ENCODE data around the gene DCC.

Gene DCC

GRCh38 chr18:52489396-52490306, 149.7 kb downstream of the DCC start:
- H3K9me3 Mint-ChIP-seq, result peaks cover 12% of the 10 kb centered on the region
- no peak overlapping the region for H3K27ac Mint-ChIP-seq
- H3K4me1 Mint-ChIP-seq, result no peaks in the 10 kb centered on the region
- no peak for TF ChIP-seq CTCF (IDR thresholded peaks at IDR 0.05)
- H3K4me3 Mint-ChIP-seq, result no peak overlapping the region
- no peaks in the 10 kb centered on the region for H3K36me3 Mint-ChIP-seq (ENCODE audit: low read depth)
- DNase-seq, result no peak
- H3K27me3 Mint-ChIP-seq (ENCODE audit: low read depth, poor library complexity), result peaks cover 4% of the 10 kb centered on the region

DNA sequence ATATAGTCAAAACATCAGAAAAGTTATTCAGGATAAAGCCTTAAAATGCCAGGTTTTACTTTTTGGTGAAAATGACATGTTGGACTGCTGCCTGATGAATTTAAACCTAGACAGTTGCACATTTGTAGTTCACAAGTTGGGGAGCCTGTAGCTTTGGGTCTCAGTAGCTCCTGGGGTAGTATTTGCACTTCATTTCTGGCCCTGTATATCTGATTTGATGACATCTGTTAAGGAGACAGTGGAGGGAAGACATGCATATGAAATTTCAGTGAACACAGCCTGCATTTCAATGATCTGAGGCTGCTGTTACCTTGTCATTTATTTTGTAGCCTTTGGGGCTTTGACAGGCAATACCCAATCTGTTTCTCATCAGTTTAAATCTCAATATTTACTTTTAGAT, 156.4 kb downstream of the DCC start:
- DNase-seq, result no peak
- Mint-ChIP-seq H3K9me3 (peaks cover 20% of the 10 kb centered on the region), H3K4me3 (no peak overlapping the region), H3K27me3 (ENCODE audit: low read depth, poor library complexity) (no peaks in the 10 kb centered on the region), H3K36me3 (ENCODE audit: low read depth) (no peaks in the 10 kb centered on the region), H3K4me1 (no peaks in the 10 kb centered on the region), H3K27ac (no peak overlapping the region)
- TF ChIP-seq CTCF (IDR thresholded peaks at IDR 0.05), result no peak

DNA sequence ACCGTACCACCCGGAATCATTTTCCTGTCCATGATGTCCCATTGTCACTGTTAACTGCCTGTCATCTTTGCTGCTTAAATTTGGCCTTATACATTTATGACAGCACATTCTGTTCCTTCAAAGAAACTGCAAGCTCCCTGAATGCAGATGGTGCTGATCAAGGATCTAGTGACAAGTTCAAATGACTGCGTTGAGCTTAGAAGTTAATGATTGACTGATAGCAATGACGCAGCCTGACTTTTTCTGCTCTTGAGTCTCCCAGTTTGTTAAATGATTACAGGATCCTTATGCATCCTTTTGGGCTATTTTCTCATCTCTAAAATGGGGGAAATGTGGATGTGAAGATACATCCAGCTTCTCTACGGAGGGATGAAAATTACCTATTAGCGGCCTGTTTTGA, 159.0 kb downstream of the DCC start:
- DNase-seq, result no peak
- no peak for TF ChIP-seq CTCF (IDR thresholded peaks at IDR 0.05)
- Mint-ChIP-seq H3K4me1 (no peaks in the 10 kb centered on the region), H3K4me3 (no peak overlapping the region), H3K27ac (no peak overlapping the region), H3K9me3 (peaks cover 14% of the 10 kb centered on the region), H3K36me3 (ENCODE audit: low read depth) (no peaks in the 10 kb centered on the region), H3K27me3 (ENCODE audit: low read depth, poor library complexity) (no peaks in the 10 kb centered on the region)

DNA sequence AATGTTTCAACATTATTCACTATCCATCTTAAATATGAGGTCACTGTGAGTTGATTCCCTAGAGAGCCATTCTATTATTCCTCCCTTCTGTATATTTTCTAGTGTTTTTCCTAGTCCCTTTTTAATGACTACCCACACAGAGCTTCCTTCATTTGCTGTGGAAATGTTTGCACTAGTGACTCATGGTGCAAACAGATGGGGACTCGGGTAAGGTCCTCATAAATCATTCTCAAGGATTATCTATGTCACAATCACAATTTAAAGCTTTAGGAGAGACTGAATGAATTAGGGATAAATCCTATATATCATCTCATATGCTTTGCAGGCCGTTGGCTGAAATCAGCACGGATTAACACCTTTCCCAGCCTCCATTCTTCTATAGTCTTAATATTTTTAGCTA, 159.6 kb downstream of the DCC start:
- DNase-seq, result no peak
- no peaks in the 10 kb centered on the region for H3K36me3 Mint-ChIP-seq (ENCODE audit: low read depth)
- H3K9me3 Mint-ChIP-seq, result peaks cover 8% of the 10 kb centered on the region
- no peak for TF ChIP-seq CTCF (IDR thresholded peaks at IDR 0.05)
- no peak overlapping the region for H3K4me3 Mint-ChIP-seq
- no peaks in the 10 kb centered on the region for H3K27me3 Mint-ChIP-seq (ENCODE audit: low read depth, poor library complexity)
- no peaks in the 10 kb centered on the region for H3K4me1 Mint-ChIP-seq
- H3K27ac Mint-ChIP-seq, result no peak overlapping the region

DNA sequence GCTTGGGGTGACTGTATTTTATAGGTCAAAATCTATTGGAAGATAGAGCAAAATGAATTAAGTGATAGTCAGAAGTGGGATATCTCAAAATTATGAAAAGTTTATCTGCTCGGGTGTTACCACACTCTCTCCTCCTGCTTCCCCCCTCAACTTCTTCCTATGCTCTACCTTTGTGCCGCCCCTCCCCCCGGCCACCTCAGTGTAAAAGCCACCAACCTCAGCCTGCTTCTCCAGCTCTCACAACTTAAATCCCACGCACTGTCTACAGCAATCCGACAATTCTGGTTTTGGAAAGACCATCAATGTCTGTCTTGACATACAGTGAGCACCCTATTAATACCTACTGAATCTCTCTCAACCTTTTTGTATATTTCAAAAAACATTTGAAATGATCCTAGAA, 164.6 kb downstream of the DCC start:
- Mint-ChIP-seq H3K27me3 (ENCODE audit: low read depth, poor library complexity) (peaks cover 5% of the 10 kb centered on the region), H3K4me3 (no peak overlapping the region)

More for the DNA sequence above, 164.6 kb downstream of the DCC start:
- H3K9me3 Mint-ChIP-seq, result no peaks in the 10 kb centered on the region
- no peak overlapping the region for H3K27ac Mint-ChIP-seq
- H3K4me1 Mint-ChIP-seq, result no peaks in the 10 kb centered on the region
- TF ChIP-seq CTCF (IDR thresholded peaks at IDR 0.05), result no peak
- no peaks in the 10 kb centered on the region for H3K36me3 Mint-ChIP-seq (ENCODE audit: low read depth)
- no peak for DNase-seq

All from nephron progenitor cell (in vitro differentiated cells).